Islet of Langerhans (tissue), 1 donor: ENCODE measurements around the gene CKAP5.

ENCODE experiments used
- FAIRE-seq: peaks from one replicate; lab custom pipeline; 2011; peaks lifted over from hg19 to GRCh38; lab: Jason Lieb, UNC

The CKAP5 gene

GRCh38 chr11:46697303-46697702 lies 148.8 kb downstream of the CKAP5 start:
- FAIRE-seq, result no peak

- FAIRE-seq, result no peak
Measured at GRCh38 chr11:46696212-46696558, 149.9 kb downstream of the CKAP5 start.

GRCh38 chr11:46695345-46696211 lies 150.5 kb downstream of the CKAP5 start:
- FAIRE-seq, result no peak

GRCh38 chr11:46694607-46695006 lies 151.5 kb downstream of the CKAP5 start:
- no peak for FAIRE-seq

DNA sequence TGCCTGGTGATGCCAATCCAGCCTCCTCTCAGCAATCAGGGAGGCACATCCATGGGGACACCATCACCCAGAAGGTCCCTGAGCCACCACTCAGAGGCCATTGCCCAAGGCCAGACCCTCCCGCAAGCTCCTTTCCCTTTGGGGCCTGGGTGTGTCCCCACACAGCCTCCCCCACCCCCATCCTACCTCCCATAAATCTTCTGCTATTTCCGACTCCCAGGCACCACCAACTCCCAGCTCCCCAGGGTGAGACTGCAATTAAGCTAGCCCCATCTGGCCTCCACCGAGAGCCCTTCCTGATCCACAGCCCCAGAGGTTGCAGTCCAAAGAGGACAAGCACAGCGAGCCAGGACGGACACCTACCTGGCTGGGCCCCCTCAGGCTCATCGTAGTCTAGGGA lies 152.0 kb downstream of the CKAP5 start:
- FAIRE-seq, result no peak

DNA sequence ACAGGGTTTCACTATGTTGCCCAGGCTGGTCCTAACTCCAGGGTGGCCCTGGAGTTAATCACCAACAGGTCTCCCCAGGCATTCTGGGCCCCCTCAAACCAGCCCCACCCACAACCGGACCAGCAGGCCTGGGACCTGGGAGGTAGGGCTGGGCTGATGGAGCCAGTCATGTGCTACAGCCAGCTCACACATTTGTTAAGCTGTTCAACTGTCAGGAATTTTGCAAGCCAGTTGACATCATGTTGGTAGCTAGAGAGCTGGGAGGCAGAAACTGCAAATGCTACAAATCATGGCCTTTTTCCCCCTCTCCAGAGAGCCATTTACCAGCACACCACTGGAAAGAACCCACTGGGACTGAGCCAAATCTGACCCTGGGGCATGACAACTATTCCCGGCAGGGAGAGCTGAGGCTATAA lies 152.5 kb downstream of the CKAP5 start:
- FAIRE-seq, result no peak
